ENCODE results near the gene ZBED1.
A peak's percentile ranks its signal among the peaks of the same experiment; 100 is the strongest.
"Not testable (repeated sequence)": the region's sequence is repeated elsewhere in the genome, so short reads cannot be mapped to it uniquely, and the experiment has no call there.

The ZBED1 gene

DNA sequence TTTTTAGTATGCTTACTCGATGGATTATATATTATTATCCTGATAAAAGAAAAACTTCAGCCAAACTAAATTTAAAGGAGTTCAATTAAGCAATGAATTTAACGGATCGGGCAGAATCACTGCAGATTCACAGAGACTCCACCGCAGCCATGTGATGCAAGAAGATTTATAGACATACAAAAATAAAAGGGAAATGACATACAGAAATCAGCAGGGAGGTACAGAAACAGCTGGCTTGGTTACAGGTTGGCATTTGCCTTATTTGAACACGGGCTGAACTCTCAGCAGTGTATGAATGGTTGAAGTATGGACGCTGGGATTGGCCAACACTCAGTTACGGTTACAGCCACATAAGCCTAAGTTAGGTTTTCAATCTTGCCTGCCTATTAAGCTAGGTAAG lies 35.4 kb upstream of the ZBED1 start:
- in situ Hi-C loops (cut with MboI; ENCODE audit: low sequenced_read_pairs, unreplicated experiment) = no loop called here
- TF ChIP-seq, protein P1, sequence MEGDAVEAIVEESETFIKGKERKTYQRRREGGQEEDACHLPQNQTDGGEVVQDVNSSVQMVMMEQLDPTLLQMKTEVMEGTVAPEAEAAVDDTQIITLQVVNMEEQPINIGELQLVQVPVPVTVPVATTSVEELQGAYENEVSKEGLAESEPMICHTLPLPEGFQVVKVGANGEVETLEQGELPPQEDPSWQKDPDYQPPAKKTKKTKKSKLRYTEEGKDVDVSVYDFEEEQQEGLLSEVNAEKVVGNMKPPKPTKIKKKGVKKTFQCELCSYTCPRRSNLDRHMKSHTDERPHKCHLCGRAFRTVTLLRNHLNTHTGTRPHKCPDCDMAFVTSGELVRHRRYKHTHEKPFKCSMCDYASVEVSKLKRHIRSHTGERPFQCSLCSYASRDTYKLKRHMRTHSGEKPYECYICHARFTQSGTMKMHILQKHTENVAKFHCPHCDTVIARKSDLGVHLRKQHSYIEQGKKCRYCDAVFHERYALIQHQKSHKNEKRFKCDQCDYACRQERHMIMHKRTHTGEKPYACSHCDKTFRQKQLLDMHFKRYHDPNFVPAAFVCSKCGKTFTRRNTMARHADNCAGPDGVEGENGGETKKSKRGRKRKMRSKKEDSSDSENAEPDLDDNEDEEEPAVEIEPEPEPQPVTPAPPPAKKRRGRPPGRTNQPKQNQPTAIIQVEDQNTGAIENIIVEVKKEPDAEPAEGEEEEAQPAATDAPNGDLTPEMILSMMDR (IDR thresholded peaks at IDR 0.05; ENCODE audit: borderline replicate concordance, control extremely low read depth, extremely low read depth, insufficient read depth, missing control alignments) = no peak
- DNase-seq (ENCODE audit: low spot score) = no peak

DNA sequence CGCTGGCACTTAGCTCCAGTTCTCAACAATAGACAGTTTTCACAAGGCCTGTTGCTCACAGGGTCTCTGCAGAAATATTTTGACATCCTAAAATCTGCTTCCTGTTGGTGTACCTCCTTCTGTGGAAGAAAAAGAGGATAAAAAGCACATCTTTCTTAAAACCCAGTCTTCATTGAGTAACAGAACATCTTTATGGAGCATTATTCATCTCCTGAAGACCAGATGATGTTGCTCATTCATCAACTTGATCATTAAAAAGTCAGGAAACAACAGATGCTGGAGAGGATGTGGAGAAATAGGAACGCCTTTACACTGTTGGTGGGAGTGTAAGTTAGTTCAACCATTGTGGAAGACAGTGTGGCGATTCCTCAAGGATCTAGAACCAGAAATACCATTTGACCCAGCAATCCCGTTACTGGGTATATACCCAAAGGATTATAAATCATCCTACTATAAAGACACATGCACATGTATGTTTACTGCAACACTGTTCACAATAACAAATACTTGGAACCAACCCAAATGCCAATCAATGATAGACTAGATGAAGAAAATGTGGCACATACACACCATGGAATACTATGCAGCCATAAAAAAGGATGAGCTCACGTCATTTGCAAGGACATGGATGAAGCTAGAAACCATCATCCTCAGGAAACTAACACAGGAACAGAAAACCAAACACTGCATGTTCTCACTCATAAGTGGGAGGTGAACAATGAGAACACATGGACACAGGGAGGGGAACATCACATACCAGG lies 33.7 kb upstream of the ZBED1 start:
- in situ Hi-C loops (cut with MboI; ENCODE audit: low sequenced_read_pairs, unreplicated experiment); DNase-seq (ENCODE audit: low spot score): not testable (repeated sequence)

GRCh38 chrX:2533424-2533823 lies 32.6 kb upstream of the ZBED1 start:
- in situ Hi-C loops (cut with MboI; ENCODE audit: low sequenced_read_pairs, unreplicated experiment) = no loop called here
- DNase-seq (ENCODE audit: low spot score) = no peak
- TF ChIP-seq, protein P1 (IDR thresholded peaks at IDR 0.05; ENCODE audit: borderline replicate concordance, control extremely low read depth, extremely low read depth, insufficient read depth, missing control alignments) = no peak

GRCh38 chrX:2526390-2526789 lies 25.6 kb upstream of the ZBED1 start:
- TF ChIP-seq, protein P1 (IDR thresholded peaks at IDR 0.05; ENCODE audit: borderline replicate concordance, control extremely low read depth, extremely low read depth, insufficient read depth, missing control alignments) = no peak
- in situ Hi-C loops (cut with MboI; ENCODE audit: low sequenced_read_pairs, unreplicated experiment) = no loop called here

GRCh38 chrX:2523911-2524310 lies 23.1 kb upstream of the ZBED1 start:
- TF ChIP-seq, protein P1 (IDR thresholded peaks at IDR 0.05; ENCODE audit: borderline replicate concordance, control extremely low read depth, extremely low read depth, insufficient read depth, missing control alignments) = no peak
- DNase-seq (ENCODE audit: low spot score) = no peak
- in situ Hi-C loops (cut with MboI; ENCODE audit: low sequenced_read_pairs, unreplicated experiment) = no loop called here

More at GRCh38 chrX:2526390-2526789, 25.6 kb upstream of the ZBED1 start:
- no peak for DNase-seq (ENCODE audit: low spot score)

DNA sequence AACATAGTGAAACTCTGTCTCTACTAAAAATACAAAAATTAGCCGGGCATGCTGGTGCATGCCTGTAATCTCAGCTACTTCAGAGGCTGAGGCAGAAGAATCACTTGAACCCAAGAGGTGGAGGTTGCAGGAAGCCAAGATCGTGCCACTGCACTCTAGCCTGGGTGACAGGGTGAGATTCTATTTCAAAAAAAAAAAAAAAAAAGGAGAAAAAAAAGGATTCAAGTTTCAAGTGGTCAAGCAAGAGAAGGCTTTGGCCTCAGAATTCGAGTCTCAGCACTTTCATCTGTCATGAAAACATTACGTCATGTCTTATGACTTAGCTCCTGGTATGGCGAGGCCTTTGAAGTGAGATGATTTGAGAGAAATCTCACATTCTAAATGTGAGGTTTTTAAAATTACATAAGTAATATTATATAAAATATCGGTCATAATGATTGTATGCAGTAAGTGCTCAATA lies 21.2 kb upstream of the ZBED1 start:
- peak; percentile 67 for DNase-seq (ENCODE audit: low spot score)
- in situ Hi-C loops (cut with MboI; ENCODE audit: low sequenced_read_pairs, unreplicated experiment) = no loop called here

More for the DNA sequence above, 21.2 kb upstream of the ZBED1 start:
- TF ChIP-seq, protein P1 (IDR thresholded peaks at IDR 0.05; ENCODE audit: borderline replicate concordance, control extremely low read depth, extremely low read depth, insufficient read depth, missing control alignments) = no peak

Data from GM13976 (cell line).